H1 (cell line): Measurements from ENCODE around the gene DVL3. TPM values are rescaled to one million over a fixed set of nuclear protein-coding genes. Genes with fewer than 3 reads are reported as not detected.

ENCODE experiments used
- CHD7 ChIP-seq: fragments of 300-600 bp; sonication (generic); IDR thresholded peaks from 2 replicates; pipeline ENCODE4 v1.7.1; 2012; ENCODE audit warnings: low read length, moderate library complexity, mild to moderate bottlenecking, inconsistent platforms; ENCODE audit not compliant: insufficient replicate concordance
- SP2 ChIP-seq: IDR thresholded peaks from 2 replicates; pipeline ENCODE4 v1.6.1; 2012; ENCODE audit warnings: mild to moderate bottlenecking, low read length, inconsistent platforms
- polyA plus RNA-seq, 7 experiments: library from polyadenylated mRNA; depleted of rRNA in 3 of 7; stranded (reverse) in 5 of 7; unstranded in 2 of 7; fragments of >200 nt in 5 of 7; fragments of 200-250 nt in 2 of 7; gene quantifications; 1 replicate in 5 of 7; 2 replicates in 1 of 7; 4 replicates in 1 of 7; pipeline versions ENCODE4 v1.2.1 to v1.2.3, GENCODE V29; 2011 to 2013; ENCODE audit warnings: missing spikeins in 2 of 7, mixed read lengths in 2 of 7
- total RNA-seq: library from RNA; stranded (reverse); fragmentation: NEBNext Ultra II Directional; extraction: Animal tissue kit (Norgen Biotek cat#: 25700); gene quantifications from 2 replicates; pipeline ENCODE4 v1.2.1, GENCODE V29; 2021

DVL3 gene
- total and polyA plus RNA-seq, 2 of the 8 experiments (the other 6 are each of a cell fraction or from before 2014, with no cell fraction given), result 38.5 to 66.6 TPM

GRCh38 chr3:184157206-184157605 lies 2.0 kb downstream of the DVL3 start (continued):
- TF ChIP-seq SP2 (no peak), CHD7 (no peak)
